Astrocyte (in vitro differentiated cells and primary cell): Measurements from ENCODE around the gene ATAD2B.

ENCODE experiments used
- EZH2 ChIP-seq: IDR thresholded peaks from 2 replicates; pipeline ENCODE4 v1.6.1; 2012; ENCODE audit warnings: mild to moderate bottlenecking, low read length, inconsistent platforms; ENCODE audit not compliant: insufficient read depth
- TF ChIP-seq, protein P1 (sequence below): IDR thresholded peaks from 2 replicates; pipeline ENCODE4 v1.5.1; 2011; ENCODE audit warnings: low read depth, mild to moderate bottlenecking, inconsistent platforms, low read length, moderate library complexity; ENCODE audit not compliant: insufficient read depth

GRCh38 chr2:23924589-23925359 is 2.1 kb downstream of the ATAD2B start:
- TF ChIP-seq, protein P1, sequence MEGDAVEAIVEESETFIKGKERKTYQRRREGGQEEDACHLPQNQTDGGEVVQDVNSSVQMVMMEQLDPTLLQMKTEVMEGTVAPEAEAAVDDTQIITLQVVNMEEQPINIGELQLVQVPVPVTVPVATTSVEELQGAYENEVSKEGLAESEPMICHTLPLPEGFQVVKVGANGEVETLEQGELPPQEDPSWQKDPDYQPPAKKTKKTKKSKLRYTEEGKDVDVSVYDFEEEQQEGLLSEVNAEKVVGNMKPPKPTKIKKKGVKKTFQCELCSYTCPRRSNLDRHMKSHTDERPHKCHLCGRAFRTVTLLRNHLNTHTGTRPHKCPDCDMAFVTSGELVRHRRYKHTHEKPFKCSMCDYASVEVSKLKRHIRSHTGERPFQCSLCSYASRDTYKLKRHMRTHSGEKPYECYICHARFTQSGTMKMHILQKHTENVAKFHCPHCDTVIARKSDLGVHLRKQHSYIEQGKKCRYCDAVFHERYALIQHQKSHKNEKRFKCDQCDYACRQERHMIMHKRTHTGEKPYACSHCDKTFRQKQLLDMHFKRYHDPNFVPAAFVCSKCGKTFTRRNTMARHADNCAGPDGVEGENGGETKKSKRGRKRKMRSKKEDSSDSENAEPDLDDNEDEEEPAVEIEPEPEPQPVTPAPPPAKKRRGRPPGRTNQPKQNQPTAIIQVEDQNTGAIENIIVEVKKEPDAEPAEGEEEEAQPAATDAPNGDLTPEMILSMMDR, result no peak
- no peak for TF ChIP-seq EZH2
